H1 (cell line): Measurements from ENCODE around the gene TTC4.

ENCODE experiments used
- BCL11A ChIP-seq, 2 experiments: IDR thresholded peaks; one replicate each; pipeline ENCODE4 v1.6.1; 2011; ENCODE audit warnings: low read depth in 2 of 2, low read length in 2 of 2, mild to moderate bottlenecking in 2 of 2
- CREB1 ChIP-seq: IDR thresholded peaks from 2 replicates; pipeline ENCODE4 v1.6.1; 2012; ENCODE audit warnings: inconsistent platforms
- POLR2A ChIP-seq, 2 experiments: IDR thresholded peaks; 1 replicate in 1 of 2; 2 replicates in 1 of 2; pipeline ENCODE4 v1.6.1; 2011; ENCODE audit warnings: low read depth in 2 of 2, low read length in 2 of 2, mild to moderate bottlenecking in 2 of 2; ENCODE audit errors: control extremely low read depth in 1 of 2
- RFX5 ChIP-seq: IDR thresholded peaks from 2 replicates; pipeline ENCODE4 v1.6.1; 2011; ENCODE audit warnings: low read depth, low read length, improper control_type of control experiment, borderline replicate concordance
- TF ChIP-seq, protein P1 (sequence below), 3 experiments: IDR thresholded peaks; 1 replicate in 2 of 3; 2 replicates in 1 of 3; pipeline versions ENCODE4 v1.5.1 to v1.6.1; 2011; ENCODE audit warnings: low read length in 3 of 3, mild to moderate bottlenecking in 3 of 3, inconsistent platforms in 2 of 3, low read depth in 1 of 3, moderate library complexity in 1 of 3; ENCODE audit not compliant: insufficient read depth in 1 of 3; ENCODE audit errors: control extremely low read depth in 1 of 3

DNA sequence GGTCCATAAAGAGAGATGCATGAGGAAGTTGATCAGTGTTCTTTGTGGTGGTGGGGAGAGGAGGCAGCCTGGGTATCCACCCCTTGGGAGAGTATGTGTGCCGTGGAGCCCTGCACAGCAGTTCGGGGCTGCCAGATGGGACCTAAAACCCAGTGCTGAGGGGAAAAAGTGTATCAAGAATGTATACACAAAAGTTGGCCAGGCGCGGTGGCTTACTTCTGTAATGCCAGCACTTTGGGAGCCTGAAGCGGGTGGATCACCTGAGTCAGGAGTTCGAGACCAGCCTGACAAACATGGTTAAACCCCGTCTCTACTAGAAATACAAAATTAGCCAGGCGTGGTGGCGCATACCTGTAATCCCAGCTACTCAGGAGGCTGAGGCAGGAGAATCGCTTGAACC is 4.1 kb upstream of the TTC4 start:
- TF ChIP-seq CREB1: no peak
- TF ChIP-seq, protein P1, sequence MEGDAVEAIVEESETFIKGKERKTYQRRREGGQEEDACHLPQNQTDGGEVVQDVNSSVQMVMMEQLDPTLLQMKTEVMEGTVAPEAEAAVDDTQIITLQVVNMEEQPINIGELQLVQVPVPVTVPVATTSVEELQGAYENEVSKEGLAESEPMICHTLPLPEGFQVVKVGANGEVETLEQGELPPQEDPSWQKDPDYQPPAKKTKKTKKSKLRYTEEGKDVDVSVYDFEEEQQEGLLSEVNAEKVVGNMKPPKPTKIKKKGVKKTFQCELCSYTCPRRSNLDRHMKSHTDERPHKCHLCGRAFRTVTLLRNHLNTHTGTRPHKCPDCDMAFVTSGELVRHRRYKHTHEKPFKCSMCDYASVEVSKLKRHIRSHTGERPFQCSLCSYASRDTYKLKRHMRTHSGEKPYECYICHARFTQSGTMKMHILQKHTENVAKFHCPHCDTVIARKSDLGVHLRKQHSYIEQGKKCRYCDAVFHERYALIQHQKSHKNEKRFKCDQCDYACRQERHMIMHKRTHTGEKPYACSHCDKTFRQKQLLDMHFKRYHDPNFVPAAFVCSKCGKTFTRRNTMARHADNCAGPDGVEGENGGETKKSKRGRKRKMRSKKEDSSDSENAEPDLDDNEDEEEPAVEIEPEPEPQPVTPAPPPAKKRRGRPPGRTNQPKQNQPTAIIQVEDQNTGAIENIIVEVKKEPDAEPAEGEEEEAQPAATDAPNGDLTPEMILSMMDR (IDR thresholded peaks at IDR 0.05; ENCODE audit: control extremely low read depth in 1 of 3, insufficient read depth in 1 of 3, low read depth in 1 of 3, low read length in 3 of 3): no peak
- no peak for TF ChIP-seq POLR2A (IDR thresholded peaks at IDR 0.05; ENCODE audit: control extremely low read depth in 1 of 2, low read depth in 2 of 2, low read length in 2 of 2)
- no peak for TF ChIP-seq RFX5
- TF ChIP-seq BCL11A (IDR thresholded peaks at IDR 0.05; ENCODE audit: low read depth in 2 of 2, low read length in 2 of 2): no peak
